Vagina (tissue), 2 donors: ENCODE measurements around the gene CHD5.

Source experiments
- POLR2A ChIP-seq, 2 donors: fragments of 450-650 bp; IDR thresholded peaks; one replicate each; pipeline ENCODE4 v1.6.1; 2017; ENCODE audit warnings: antibody characterized with exemption in 2 of 2, mild to moderate bottlenecking in 2 of 2, moderate library complexity in 2 of 2
- POLR2AphosphoS5 ChIP-seq, 2 donors: sonication (generic); formaldehyde crosslinking; IDR thresholded peaks; one replicate each; pipeline ENCODE4 v1.9.0; 2017; ENCODE audit warnings: antibody characterized with exemption in 2 of 2, mild to moderate bottlenecking in 2 of 2, low read depth in 1 of 2; ENCODE audit not compliant: insufficient read depth in 1 of 2
- TF ChIP-seq, protein P1 (sequence below), 3 experiments: fragments of 450-650 bp in 2 of 3; fragments of 200-600 bp in 1 of 3; sonication (generic) in 1 of 3; IDR thresholded peaks; one replicate each; pipeline ENCODE4 v1.5.1; 2017 to 2019; ENCODE audit warnings: antibody characterized with exemption in 3 of 3, mild to moderate bottlenecking in 2 of 3, moderate library complexity in 2 of 3

- TF ChIP-seq, protein P1, sequence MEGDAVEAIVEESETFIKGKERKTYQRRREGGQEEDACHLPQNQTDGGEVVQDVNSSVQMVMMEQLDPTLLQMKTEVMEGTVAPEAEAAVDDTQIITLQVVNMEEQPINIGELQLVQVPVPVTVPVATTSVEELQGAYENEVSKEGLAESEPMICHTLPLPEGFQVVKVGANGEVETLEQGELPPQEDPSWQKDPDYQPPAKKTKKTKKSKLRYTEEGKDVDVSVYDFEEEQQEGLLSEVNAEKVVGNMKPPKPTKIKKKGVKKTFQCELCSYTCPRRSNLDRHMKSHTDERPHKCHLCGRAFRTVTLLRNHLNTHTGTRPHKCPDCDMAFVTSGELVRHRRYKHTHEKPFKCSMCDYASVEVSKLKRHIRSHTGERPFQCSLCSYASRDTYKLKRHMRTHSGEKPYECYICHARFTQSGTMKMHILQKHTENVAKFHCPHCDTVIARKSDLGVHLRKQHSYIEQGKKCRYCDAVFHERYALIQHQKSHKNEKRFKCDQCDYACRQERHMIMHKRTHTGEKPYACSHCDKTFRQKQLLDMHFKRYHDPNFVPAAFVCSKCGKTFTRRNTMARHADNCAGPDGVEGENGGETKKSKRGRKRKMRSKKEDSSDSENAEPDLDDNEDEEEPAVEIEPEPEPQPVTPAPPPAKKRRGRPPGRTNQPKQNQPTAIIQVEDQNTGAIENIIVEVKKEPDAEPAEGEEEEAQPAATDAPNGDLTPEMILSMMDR (IDR thresholded peaks at IDR 0.05): no peak
- TF ChIP-seq POLR2A (IDR thresholded peaks at IDR 0.05) (no peak), POLR2AphosphoS5 (IDR thresholded peaks at IDR 0.05; ENCODE audit: insufficient read depth in 1 of 2, low read depth in 1 of 2) (no peak)
Observed at GRCh38 chr1:6207075-6207885, 27.2 kb upstream of the CHD5 start.
